ENCODE results near the gene CYB5R2. TPM values are rescaled to one million over a fixed set of nuclear protein-coding genes. Genes with fewer than 3 reads are reported as not detected.

The CYB5R2 gene
- total RNA-seq, 1 donor from 2014 or later, result 16.0 TPM

DNA sequence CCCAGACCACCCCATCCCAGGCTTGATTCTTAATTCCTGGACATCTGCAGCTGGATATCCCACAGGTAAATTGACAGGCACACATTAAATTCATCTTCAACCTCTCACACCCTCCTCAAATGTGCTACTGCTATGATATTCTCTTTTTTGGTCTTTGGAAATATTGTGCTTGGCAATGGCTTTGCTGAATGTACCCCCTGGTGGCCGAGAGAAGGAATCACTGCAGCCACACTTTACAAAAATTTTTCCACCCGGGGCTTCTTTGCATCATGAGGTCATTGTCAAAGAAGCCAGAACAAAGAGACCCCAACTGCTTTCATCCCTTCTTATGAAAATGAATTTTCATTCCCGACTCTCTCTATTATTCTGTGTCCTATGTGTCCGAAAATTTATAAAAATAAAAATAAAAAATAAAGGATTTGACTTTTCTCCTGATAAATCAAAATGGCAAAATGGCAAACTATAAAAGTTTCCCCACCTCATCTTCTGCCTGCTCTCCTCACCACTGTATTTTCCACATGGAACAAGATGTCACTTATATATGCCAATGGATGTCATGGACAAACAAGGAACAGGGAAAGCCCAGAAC lies 15.0 kb upstream of the CYB5R2 start:
- no peaks in the 10 kb centered on the region for H3K9me3 ChIP-seq
- DNase-seq (no peak), ATAC-seq (peak in 1 of 2 donors; percentile 47)
- peaks cover 3% of the 10 kb centered on the region for H3K27me3 ChIP-seq (ENCODE audit: low read depth)
- H3K4me1 ChIP-seq, result no peaks in the 10 kb centered on the region
- intact Hi-C loops (cut with DNase I), result no loop called here
- TF ChIP-seq CTCF (IDR thresholded peaks at IDR 0.05), result peak; percentile 72
- no peaks in the 10 kb centered on the region for H3K36me3 ChIP-seq
- H3K27ac ChIP-seq, result no peak overlapping the region
- no peak overlapping the region for H3K4me3 ChIP-seq

GRCh38 chr11:7687386-7687785 lies 14.1 kb upstream of the CYB5R2 start:
- no peak for TF ChIP-seq CTCF (IDR thresholded peaks at IDR 0.05)
- Histone ChIP-seq H3K27me3 (ENCODE audit: low read depth) (no peaks in the 10 kb centered on the region), H3K4me3 (no peak overlapping the region), H3K36me3 (no peaks in the 10 kb centered on the region), H3K27ac (no peak overlapping the region), H3K9me3 (no peaks in the 10 kb centered on the region), H3K4me1 (no peaks in the 10 kb centered on the region)
- DNase-seq (no peak), ATAC-seq (no peak)
- intact Hi-C loops (cut with DNase I), result no loop called here

DNA sequence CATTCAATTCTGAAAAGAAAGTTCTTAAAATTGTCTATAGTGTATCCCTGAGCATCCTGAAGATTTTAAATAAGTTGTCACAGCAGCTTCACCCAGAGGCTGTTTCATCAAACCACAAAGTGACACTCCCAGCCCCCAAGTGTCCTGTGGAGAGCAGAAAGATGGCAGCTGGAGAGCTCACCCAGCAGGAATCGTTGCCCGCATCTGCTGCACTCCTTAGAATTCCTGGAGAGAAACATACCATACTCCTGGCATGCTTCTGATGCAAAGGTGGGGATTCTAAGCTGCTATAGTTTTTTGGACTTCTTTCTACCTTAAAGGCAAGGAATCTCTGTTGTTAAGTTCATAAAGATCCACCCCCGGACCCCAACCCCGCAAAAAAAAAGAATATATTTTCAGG lies 13.5 kb upstream of the CYB5R2 start:
- ATAC-seq (no peak), DNase-seq (no peak)
- Histone ChIP-seq H3K27me3 (ENCODE audit: low read depth) (no peaks in the 10 kb centered on the region), H3K4me3 (no peak overlapping the region), H3K9me3 (no peaks in the 10 kb centered on the region), H3K27ac (no peak overlapping the region), H3K4me1 (no peaks in the 10 kb centered on the region), H3K36me3 (no peaks in the 10 kb centered on the region)
- intact Hi-C loops (cut with DNase I), result no loop called here
- TF ChIP-seq CTCF (IDR thresholded peaks at IDR 0.05), result no peak

GRCh38 chr11:7683571-7683970 lies 10.3 kb upstream of the CYB5R2 start:
- intact Hi-C loops (cut with DNase I), result no loop called here
- H3K36me3 ChIP-seq, result no peaks in the 10 kb centered on the region
- ATAC-seq (no peak), DNase-seq (no peak)
- H3K4me3 ChIP-seq, result no peak overlapping the region
- H3K27ac ChIP-seq, result no peak overlapping the region
- no peaks in the 10 kb centered on the region for H3K9me3 ChIP-seq
- no peaks in the 10 kb centered on the region for H3K4me1 ChIP-seq
- peaks cover 8% of the 10 kb centered on the region for H3K27me3 ChIP-seq (ENCODE audit: low read depth)
- TF ChIP-seq CTCF (IDR thresholded peaks at IDR 0.05), result no peak

GRCh38 chr11:7677796-7678201 lies 4.5 kb upstream of the CYB5R2 start:
- Histone ChIP-seq H3K4me3 (no peak overlapping the region), H3K4me1 (peaks cover 11% of the 10 kb centered on the region), H3K27me3 (ENCODE audit: low read depth) (peaks cover 17% of the 10 kb centered on the region), H3K36me3 (no peaks in the 10 kb centered on the region), H3K27ac (no peak overlapping the region), H3K9me3 (no peaks in the 10 kb centered on the region)
- ATAC-seq, result no peak
- DNase-seq, result no peak
- intact Hi-C loops (cut with DNase I), result no loop called here
- TF ChIP-seq CTCF (IDR thresholded peaks at IDR 0.05), result no peak
